Esophagus muscularis mucosa (tissue), 4 donors: ENCODE results near the gene ITPR1.

Source experiments
- EP300 ChIP-seq: sonication (generic); formaldehyde crosslinking; IDR thresholded peaks from one replicate; pipeline ENCODE4 v1.6.1; 2017; ENCODE audit warnings: antibody characterized with exemption
- POLR2A ChIP-seq: fragments of 450-650 bp; IDR thresholded peaks from one replicate; pipeline ENCODE4 v1.6.1; 2017; ENCODE audit warnings: antibody characterized with exemption, moderate library complexity, mild to moderate bottlenecking, low read depth
- POLR2AphosphoS5 ChIP-seq, 2 donors: sonication (generic); formaldehyde crosslinking; IDR thresholded peaks; one replicate each; pipeline ENCODE4 v1.6.1; 2017; ENCODE audit warnings: antibody characterized with exemption in 2 of 2
- TF ChIP-seq, protein P1 (sequence below), 3 experiments: fragments of 200-600 bp in 2 of 3; fragments of 450-650 bp in 1 of 3; sonication (generic) in 2 of 3; IDR thresholded peaks; one replicate each; pipeline ENCODE4 v1.5.1; 2017 to 2019; ENCODE audit warnings: antibody characterized with exemption in 3 of 3, mild to moderate bottlenecking in 2 of 3, moderate library complexity in 1 of 3

DNA sequence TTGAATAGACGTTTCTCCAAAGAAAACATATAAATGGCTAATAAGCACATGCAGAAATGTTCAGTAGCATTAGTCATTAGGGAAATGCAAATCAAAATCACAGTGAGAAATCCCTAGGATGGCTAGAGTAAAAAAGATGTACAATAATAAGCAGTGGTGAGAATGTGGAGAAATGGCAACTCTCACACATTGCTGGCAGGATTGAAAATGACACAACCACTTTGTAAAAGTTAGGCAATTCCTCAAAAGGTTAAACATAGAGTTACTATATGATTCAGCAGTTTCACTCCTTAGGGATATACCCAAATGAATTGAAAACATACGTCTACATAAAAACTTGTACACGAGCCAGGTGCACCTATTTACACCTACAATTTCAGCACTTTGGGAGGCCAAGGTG lies 108.7 kb downstream of the ITPR1 start:
- TF ChIP-seq, protein P1, sequence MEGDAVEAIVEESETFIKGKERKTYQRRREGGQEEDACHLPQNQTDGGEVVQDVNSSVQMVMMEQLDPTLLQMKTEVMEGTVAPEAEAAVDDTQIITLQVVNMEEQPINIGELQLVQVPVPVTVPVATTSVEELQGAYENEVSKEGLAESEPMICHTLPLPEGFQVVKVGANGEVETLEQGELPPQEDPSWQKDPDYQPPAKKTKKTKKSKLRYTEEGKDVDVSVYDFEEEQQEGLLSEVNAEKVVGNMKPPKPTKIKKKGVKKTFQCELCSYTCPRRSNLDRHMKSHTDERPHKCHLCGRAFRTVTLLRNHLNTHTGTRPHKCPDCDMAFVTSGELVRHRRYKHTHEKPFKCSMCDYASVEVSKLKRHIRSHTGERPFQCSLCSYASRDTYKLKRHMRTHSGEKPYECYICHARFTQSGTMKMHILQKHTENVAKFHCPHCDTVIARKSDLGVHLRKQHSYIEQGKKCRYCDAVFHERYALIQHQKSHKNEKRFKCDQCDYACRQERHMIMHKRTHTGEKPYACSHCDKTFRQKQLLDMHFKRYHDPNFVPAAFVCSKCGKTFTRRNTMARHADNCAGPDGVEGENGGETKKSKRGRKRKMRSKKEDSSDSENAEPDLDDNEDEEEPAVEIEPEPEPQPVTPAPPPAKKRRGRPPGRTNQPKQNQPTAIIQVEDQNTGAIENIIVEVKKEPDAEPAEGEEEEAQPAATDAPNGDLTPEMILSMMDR (IDR thresholded peaks at IDR 0.05), result no peak
- TF ChIP-seq POLR2AphosphoS5 (IDR thresholded peaks at IDR 0.05) (no peak), EP300 (no peak), POLR2A (no peak)
